WTC11 (cell line): ENCODE measurements around the gene TRPM4. TPM values are rescaled to one million over a fixed set of nuclear protein-coding genes. Genes with fewer than 3 reads are reported as not detected.

ENCODE experiments used
- ATAC-seq: fragments of 200-7000 bp; cut with Tn5 transposase; 2 replicates; pipeline ENCODE4 v1.10.0; 2021; ENCODE audit warnings: mild to moderate bottlenecking, moderate library complexity
- CTCF ChIA-PET: fragments of 300-600 bp; sonication (Branson Sonifier 250); formaldehyde crosslinking; loops from one replicate; lab custom pipeline; 2021; ENCODE audit warnings: antibody characterized with exemption; lab: Charles Lee
- POLR2A ChIA-PET: fragments of 350-600 bp; sonication (Branson Sonifier 250); formaldehyde crosslinking; loops from one replicate; lab custom pipeline; 2021; ENCODE audit warnings: antibody characterized with exemption; lab: Charles Lee
- DNase-seq: peaks from one replicate; pipeline ENCODE4 v3.0.0; 2021; ENCODE audit warnings: low spot score
- H3K27ac Mint-ChIP-seq: 2 replicates; pipeline ENCODE4 v1.8.0; 2021; ENCODE audit warnings: mixed read lengths
- H3K27me3 Mint-ChIP-seq: 2 replicates; pipeline ENCODE4 v1.8.0; 2021; ENCODE audit warnings: low read depth, mild to moderate bottlenecking, moderate library complexity, mixed read lengths
- H3K36me3 Mint-ChIP-seq: 2 replicates; pipeline ENCODE4 v1.8.0; 2021; ENCODE audit warnings: mixed read lengths
- H3K4me1 Mint-ChIP-seq: 2 replicates; pipeline ENCODE4 v1.8.0; 2022; ENCODE audit warnings: mixed read lengths
- H3K4me3 Mint-ChIP-seq: 2 replicates; pipeline ENCODE4 v1.8.0; 2021; ENCODE audit warnings: mild to moderate bottlenecking, moderate library complexity, mixed read lengths
- H3K9me3 Mint-ChIP-seq: 2 replicates; pipeline ENCODE4 v1.8.0; 2021; ENCODE audit warnings: mixed read lengths
- CREB1 ChIP-seq: sonication (generic); formaldehyde crosslinking; IDR thresholded peaks from 2 replicates; pipeline ENCODE4 v1.8.0; 2023; ENCODE audit warnings: mild to moderate bottlenecking, missing genetic modification reagents
- ELF4 ChIP-seq: sonication (generic); formaldehyde crosslinking; IDR thresholded peaks from 2 replicates; pipeline ENCODE4 v1.8.1; 2022; ENCODE audit warnings: low read depth, mild to moderate bottlenecking, moderate library complexity, missing genetic modification reagents
- GTF2I ChIP-seq: fragments of 250-450 bp; sonication (Bioruptor Pico); conservative IDR thresholded peaks from 2 replicates; pipeline ENCODE4 v1.4.0; 2021; ENCODE audit warnings: mild to moderate bottlenecking
- MLX ChIP-seq: sonication (generic); formaldehyde crosslinking; IDR thresholded peaks from 2 replicates; pipeline ENCODE4 v1.8.1; 2023; ENCODE audit warnings: mild to moderate bottlenecking, missing genetic modification reagents, moderate library complexity
- NFATC4 ChIP-seq: fragments of 250-450 bp; sonication (Bioruptor Pico); IDR thresholded peaks from 2 replicates; pipeline ENCODE4 v1.9.0; 2021; ENCODE audit warnings: mild to moderate bottlenecking
- NR1H2 ChIP-seq: sonication (generic); formaldehyde crosslinking; IDR thresholded peaks from 2 replicates; pipeline ENCODE4 v1.9.0; 2021; ENCODE audit warnings: mild to moderate bottlenecking, moderate library complexity, missing genetic modification reagents
- NR2C2 ChIP-seq: sonication (generic); formaldehyde crosslinking; IDR thresholded peaks from 2 replicates; pipeline ENCODE4 v1.8.0; 2022; ENCODE audit warnings: mild to moderate bottlenecking, missing genetic modification reagents
- PRDM15 ChIP-seq: sonication (generic); formaldehyde crosslinking; IDR thresholded peaks from 2 replicates; pipeline ENCODE4 v1.8.0; 2022; ENCODE audit warnings: missing genetic modification reagents
- PREB ChIP-seq: sonication (generic); formaldehyde crosslinking; IDR thresholded peaks from 2 replicates; pipeline ENCODE4 v1.8.1; 2022; ENCODE audit warnings: mild to moderate bottlenecking, missing genetic modification reagents, moderate library complexity, borderline replicate concordance
- RELA ChIP-seq: sonication (generic); formaldehyde crosslinking; IDR thresholded peaks from 2 replicates; pipeline ENCODE4 v1.8.1; 2022; ENCODE audit warnings: missing genetic modification reagents, mild to moderate bottlenecking, borderline replicate concordance
- SMAD4 ChIP-seq: sonication (generic); formaldehyde crosslinking; IDR thresholded peaks from 2 replicates; pipeline ENCODE4 v1.8.0; 2022; ENCODE audit warnings: mild to moderate bottlenecking, missing genetic modification reagents
- TCF7 ChIP-seq: sonication (generic); formaldehyde crosslinking; IDR thresholded peaks from 2 replicates; pipeline ENCODE4 v1.8.0; 2022; ENCODE audit warnings: mild to moderate bottlenecking, low read depth, missing genetic modification reagents, moderate library complexity
- TP53 ChIP-seq: sonication (generic); formaldehyde crosslinking; IDR thresholded peaks from 2 replicates; pipeline ENCODE4 v1.8.1; 2023; ENCODE audit warnings: mild to moderate bottlenecking, missing genetic modification reagents
- ZBTB21 ChIP-seq: sonication (generic); formaldehyde crosslinking; IDR thresholded peaks from 2 replicates; pipeline ENCODE4 v1.8.1; 2023; ENCODE audit warnings: mild to moderate bottlenecking, missing genetic modification reagents, borderline replicate concordance
- ZNF138 ChIP-seq: sonication (generic); formaldehyde crosslinking; conservative IDR thresholded peaks from 2 replicates; pipeline ENCODE4 v1.8.1; 2022; ENCODE audit warnings: mild to moderate bottlenecking, moderate library complexity, missing genetic modification reagents
- ZNF232 ChIP-seq: sonication (generic); formaldehyde crosslinking; IDR thresholded peaks from 2 replicates; pipeline ENCODE4 v1.8.0; 2022; ENCODE audit warnings: mild to moderate bottlenecking, missing genetic modification reagents
- ZNF263 ChIP-seq: sonication (generic); formaldehyde crosslinking; IDR thresholded peaks from 2 replicates; pipeline ENCODE4 v1.8.1; 2022; ENCODE audit warnings: low read depth, mild to moderate bottlenecking, moderate library complexity, missing genetic modification reagents
- ZNF317 ChIP-seq: sonication (generic); formaldehyde crosslinking; IDR thresholded peaks from 2 replicates; pipeline ENCODE4 v1.8.1; 2023; ENCODE audit warnings: low read depth, mild to moderate bottlenecking, moderate library complexity, missing genetic modification reagents, borderline replicate concordance
- total RNA-seq: library from RNA; stranded (reverse); gene quantifications from 3 replicates; pipeline ENCODE4 v1.2.3, GENCODE V29; 2021
- TF ChIP-seq, protein P1 (sequence below): sonication (generic); formaldehyde crosslinking; IDR thresholded peaks from 2 replicates; pipeline ENCODE4 v1.8.0; 2023; ENCODE audit warnings: mild to moderate bottlenecking, missing genetic modification reagents
- TF ChIP-seq, protein P2 (sequence below): fragments of 250-450 bp; sonication (Bioruptor Pico); IDR thresholded peaks from 2 replicates; pipeline ENCODE4 v1.9.0; 2021; ENCODE audit warnings: mild to moderate bottlenecking
- TF ChIP-seq, protein P3 (sequence below): sonication (generic); formaldehyde crosslinking; IDR thresholded peaks from 2 replicates; pipeline ENCODE4 v1.8.0; 2022; ENCODE audit warnings: mild to moderate bottlenecking, missing genetic modification reagents

TRPM4 gene
- total RNA-seq, 1 experiment from 2014 or later, result 15.5 TPM

DNA sequence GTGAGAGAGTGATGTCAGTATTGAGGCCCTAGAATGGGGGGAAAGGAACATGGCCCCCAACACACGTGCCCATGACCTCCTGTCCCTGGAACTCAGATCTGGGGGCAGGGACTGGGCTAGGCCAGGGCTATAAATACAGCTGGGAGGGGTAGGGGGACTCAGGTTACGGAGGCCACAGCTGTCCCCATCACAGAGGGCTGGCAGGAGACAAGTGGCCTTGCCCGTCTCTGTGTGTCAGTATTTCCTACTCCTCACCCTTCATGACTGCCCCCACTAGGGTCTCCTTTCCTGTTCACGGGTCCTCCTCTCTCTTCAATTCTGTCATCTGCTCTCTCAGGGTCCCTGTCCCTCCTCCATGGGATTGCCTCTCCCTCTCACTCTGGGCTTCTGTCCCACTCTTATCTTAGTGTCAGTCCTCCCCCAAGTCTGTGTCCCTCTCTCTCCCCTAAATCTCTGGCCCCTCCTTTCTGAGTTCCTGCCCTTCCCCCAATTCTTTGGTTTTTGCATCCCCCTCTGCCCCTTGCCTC is 1.7 kb upstream of the TRPM4 start:
- H3K9me3 Mint-ChIP-seq, result peaks cover 14% of the 10 kb centered on the region
- H3K27me3 Mint-ChIP-seq, result peaks cover 76% of the 10 kb centered on the region
- ATAC-seq (no peak), DNase-seq (no peak)
- H3K27ac Mint-ChIP-seq, result no peak overlapping the region; the same call in 1 of the 2 replicates
- CTCF ChIA-PET, result interaction anchor here (0.6 to 1.9 kb wide), 10 partner anchors 9 to 69 kb away, joined by 3 to 12 read pairs (median 4); partner anchors contain the start of gene LIN7B
- peak overlapping the region; percentile 51 for H3K4me3 Mint-ChIP-seq
- peaks cover 9% of the 10 kb centered on the region; the same call in 1 of the 2 replicates for H3K36me3 Mint-ChIP-seq
- no peak for TF ChIP-seq ZNF232 (CRISPR knock-in tag)
- POLR2A ChIA-PET, result interaction anchor here (0.6 kb wide), 2 partner anchors 231 to 347 kb away, joined by 3 to 6 read pairs; no protein-coding TSS in a partner anchor
- H3K4me1 Mint-ChIP-seq, result peaks cover 32% of the 10 kb centered on the region

DNA sequence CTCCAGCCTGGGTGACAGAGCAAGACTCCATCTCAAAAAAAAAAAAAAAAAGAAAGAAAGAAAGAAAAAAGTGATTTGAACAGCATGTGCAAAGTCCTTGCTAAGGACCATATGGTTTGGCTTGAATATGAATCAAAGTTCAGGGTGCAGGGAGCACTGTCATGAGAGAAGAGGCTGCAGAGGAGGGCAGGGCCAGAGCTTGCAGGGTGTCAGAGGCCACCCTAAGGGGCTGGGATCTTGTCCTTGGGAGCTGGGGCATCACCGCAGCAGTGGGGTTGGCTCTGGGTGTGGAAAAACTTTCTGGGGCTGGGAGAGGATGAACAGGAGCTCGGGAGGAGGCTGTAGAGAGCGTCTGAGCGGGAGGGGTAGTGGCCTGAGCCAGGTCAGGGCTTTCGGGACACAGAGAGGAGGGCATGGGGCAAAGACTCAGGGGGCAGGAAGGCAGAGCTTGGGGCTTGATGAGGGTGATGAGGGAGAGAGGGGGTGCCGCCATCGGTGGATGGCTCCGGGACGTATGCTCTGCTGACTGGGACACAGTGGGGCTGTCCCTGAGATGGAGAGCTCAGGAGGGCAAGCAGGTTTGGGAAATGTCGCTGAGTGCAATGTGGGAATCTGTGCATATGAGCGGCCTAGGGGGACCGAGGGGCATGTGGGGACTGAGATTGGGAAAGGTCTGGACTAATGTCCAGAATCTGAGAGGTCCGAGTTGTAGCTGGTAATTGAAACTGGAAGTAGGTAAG is 3.0 kb downstream of the TRPM4 start:
- no peak for TF ChIP-seq NFATC4 (CRISPR knock-in tag)
- TF ChIP-seq RELA, result no peak
- TF ChIP-seq, protein P1, sequence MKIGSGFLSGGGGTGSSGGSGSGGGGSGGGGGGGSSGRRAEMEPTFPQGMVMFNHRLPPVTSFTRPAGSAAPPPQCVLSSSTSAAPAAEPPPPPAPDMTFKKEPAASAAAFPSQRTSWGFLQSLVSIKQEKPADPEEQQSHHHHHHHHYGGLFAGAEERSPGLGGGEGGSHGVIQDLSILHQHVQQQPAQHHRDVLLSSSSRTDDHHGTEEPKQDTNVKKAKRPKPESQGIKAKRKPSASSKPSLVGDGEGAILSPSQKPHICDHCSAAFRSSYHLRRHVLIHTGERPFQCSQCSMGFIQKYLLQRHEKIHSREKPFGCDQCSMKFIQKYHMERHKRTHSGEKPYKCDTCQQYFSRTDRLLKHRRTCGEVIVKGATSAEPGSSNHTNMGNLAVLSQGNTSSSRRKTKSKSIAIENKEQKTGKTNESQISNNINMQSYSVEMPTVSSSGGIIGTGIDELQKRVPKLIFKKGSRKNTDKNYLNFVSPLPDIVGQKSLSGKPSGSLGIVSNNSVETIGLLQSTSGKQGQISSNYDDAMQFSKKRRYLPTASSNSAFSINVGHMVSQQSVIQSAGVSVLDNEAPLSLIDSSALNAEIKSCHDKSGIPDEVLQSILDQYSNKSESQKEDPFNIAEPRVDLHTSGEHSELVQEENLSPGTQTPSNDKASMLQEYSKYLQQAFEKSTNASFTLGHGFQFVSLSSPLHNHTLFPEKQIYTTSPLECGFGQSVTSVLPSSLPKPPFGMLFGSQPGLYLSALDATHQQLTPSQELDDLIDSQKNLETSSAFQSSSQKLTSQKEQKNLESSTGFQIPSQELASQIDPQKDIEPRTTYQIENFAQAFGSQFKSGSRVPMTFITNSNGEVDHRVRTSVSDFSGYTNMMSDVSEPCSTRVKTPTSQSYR (CRISPR knock-in tag), result no peak
- no peak for TF ChIP-seq PRDM15 (CRISPR knock-in tag)
- no peak for TF ChIP-seq TCF7 (CRISPR knock-in tag)
- no peak for DNase-seq
- H3K4me1 Mint-ChIP-seq, result peaks cover 21% of the 10 kb centered on the region
- H3K27ac Mint-ChIP-seq, result 0 out of 2 replicates have a peak overlapping the region, but pooled peaks have one; percentile 44
- peaks cover 33% of the 10 kb centered on the region for H3K27me3 Mint-ChIP-seq
- H3K36me3 Mint-ChIP-seq, result no peaks in the 10 kb centered on the region
- no peaks in the 10 kb centered on the region for H3K9me3 Mint-ChIP-seq
- POLR2A ChIA-PET, result no interaction called here
- CTCF ChIA-PET, result interaction anchor here (1.2 to 3.6 kb wide), 3 partner anchors 14 to 48 kb away, joined by 4 to 24 read pairs (median 9); no protein-coding TSS in a partner anchor
- no peak for ATAC-seq
- no peak overlapping the region for H3K4me3 Mint-ChIP-seq

- no peak overlapping the region for H3K4me3 Mint-ChIP-seq
- DNase-seq (no peak), ATAC-seq (no peak)
- POLR2A ChIA-PET, result no interaction called here
- H3K27ac Mint-ChIP-seq, result no peak overlapping the region; the same call in 1 of the 2 replicates
- peaks cover 16% of the 10 kb centered on the region for H3K4me1 Mint-ChIP-seq
- TF ChIP-seq, protein P2, sequence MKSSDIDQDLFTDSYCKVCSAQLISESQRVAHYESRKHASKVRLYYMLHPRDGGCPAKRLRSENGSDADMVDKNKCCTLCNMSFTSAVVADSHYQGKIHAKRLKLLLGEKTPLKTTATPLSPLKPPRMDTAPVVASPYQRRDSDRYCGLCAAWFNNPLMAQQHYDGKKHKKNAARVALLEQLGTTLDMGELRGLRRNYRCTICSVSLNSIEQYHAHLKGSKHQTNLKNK (CRISPR knock-in tag), result no peak
- TF ChIP-seq MLX (CRISPR knock-in tag) (no peak), PREB (CRISPR knock-in tag) (no peak), NR1H2 (no peak), CREB1 (CRISPR knock-in tag) (no peak), ELF4 (CRISPR knock-in tag) (no peak), ZNF317 (CRISPR knock-in tag) (no peak), ZNF263 (no peak), ZBTB21 (no peak), NR2C2 (CRISPR knock-in tag) (no peak), ZNF138 (no peak), SMAD4 (CRISPR knock-in tag) (no peak), TP53 (no peak), ZNF232 (CRISPR knock-in tag) (no peak), GTF2I (no peak)
- TF ChIP-seq, protein P3, sequence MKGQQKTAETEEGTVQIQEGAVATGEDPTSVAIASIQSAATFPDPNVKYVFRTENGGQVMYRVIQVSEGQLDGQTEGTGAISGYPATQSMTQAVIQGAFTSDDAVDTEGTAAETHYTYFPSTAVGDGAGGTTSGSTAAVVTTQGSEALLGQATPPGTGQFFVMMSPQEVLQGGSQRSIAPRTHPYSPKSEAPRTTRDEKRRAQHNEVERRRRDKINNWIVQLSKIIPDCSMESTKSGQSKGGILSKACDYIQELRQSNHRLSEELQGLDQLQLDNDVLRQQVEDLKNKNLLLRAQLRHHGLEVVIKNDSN (CRISPR knock-in tag), result no peak
- TF ChIP-seq, all 79 proteins: peak for 0
- H3K9me3 Mint-ChIP-seq, result no peaks in the 10 kb centered on the region
- H3K27me3 Mint-ChIP-seq, result peaks cover 29% of the 10 kb centered on the region
- CTCF ChIA-PET, result interaction anchor here (0.6 to 1.1 kb wide), 3 partner anchors 36 to 64 kb away, joined by 3 to 13 read pairs (median 6); no protein-coding TSS in a partner anchor
- no peaks in the 10 kb centered on the region for H3K36me3 Mint-ChIP-seq
These were observed 4.4 kb downstream of the TRPM4 start for GRCh38 chr19:49161987-49162386.
